Measurements from ENCODE around the gene SPSB1.

The SPSB1 gene

DNA sequence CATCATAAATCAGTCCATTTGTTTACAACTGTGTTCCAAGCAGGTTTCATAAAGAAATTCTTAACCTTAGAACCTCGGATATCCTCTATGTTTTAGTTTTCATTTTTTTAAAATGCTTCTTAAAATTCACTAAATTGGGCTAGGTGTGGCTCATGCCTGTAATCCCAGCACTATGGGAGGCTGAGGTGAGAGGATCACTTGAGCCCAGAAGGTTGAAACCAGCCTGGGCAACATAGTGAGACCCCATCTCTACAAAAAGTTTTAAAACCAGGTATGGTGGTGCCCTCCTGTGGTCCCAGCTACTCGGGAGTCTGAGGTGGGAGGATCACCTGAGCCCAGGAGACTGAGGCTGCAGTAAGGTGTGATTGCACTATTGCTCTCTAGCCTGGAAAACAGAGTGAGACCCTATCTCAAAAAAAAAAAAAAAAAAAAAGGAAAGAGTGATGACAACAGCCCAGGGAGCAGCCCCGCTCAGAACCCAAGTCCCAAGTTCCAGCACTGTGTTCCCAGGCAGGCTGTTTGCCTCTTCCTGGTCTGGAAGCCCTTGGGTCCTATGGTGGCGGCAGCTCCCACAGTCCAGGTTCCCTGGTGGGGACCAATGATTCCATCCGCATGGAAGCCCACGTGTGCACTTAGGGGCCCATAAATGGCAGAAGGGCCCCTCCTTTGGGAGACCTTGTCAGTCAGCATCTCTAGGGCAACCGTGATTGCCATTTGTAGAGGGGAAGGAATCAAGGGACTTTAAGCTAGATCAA lies 24.7 kb upstream of the SPSB1 start:
- H3K4me1 Mint-ChIP-seq (ENCODE audit: low read depth) = peaks cover 1% of the 10 kb centered on the region
- H3K4me3 Mint-ChIP-seq = no peak overlapping the region
- no peak overlapping the region for H3K27ac Mint-ChIP-seq
- H3K27me3 Mint-ChIP-seq = no peaks in the 10 kb centered on the region
- H3K36me3 Mint-ChIP-seq = no peaks in the 10 kb centered on the region
- no peaks in the 10 kb centered on the region for H3K9me3 Mint-ChIP-seq (ENCODE audit: low read depth)

DNA sequence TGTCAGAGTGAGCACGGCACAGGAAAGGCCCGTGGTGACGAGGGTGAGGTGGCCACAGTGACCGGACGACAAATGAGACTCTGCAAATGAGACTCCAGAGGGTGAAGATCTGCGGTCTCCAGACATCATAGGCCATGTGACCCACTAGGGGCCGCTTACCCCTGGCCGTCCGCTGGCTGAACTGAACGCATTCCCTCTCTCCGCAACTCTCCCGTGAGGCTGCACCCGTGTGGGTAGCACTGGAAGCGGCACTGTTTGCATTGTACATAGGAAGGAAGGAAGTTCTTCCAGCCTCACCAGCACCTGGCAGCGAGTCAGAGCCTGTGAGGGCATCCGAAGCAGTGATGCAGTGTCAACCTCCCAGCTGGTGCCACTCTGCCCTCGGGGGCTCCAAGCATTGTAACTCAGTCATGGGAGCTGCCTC lies 23.6 kb upstream of the SPSB1 start:
- H3K4me3 Mint-ChIP-seq = no peak overlapping the region

DNA sequence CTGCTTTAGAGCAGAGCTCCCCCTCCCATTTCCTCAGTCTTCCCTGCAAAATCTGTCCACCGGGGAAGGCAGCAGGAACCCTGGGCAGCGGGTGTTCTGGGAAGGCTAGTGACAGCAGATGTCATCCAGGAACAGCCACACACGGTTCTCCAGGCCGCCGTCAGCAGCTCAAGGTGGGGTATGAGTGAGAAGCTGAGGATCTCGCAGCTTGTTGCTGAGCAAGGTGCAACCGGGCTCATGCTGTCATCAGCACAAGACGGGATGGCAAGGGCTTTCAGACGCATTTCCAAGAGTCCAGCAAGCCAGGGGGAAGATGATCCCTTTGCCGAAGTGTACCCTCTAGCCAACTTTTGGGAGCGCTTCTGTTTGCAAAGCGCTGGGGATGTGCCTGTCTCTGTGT lies 23.0 kb upstream of the SPSB1 start:
- no peak overlapping the region for H3K27ac Mint-ChIP-seq
- H3K4me3 Mint-ChIP-seq = no peak overlapping the region
- H3K27me3 Mint-ChIP-seq = no peaks in the 10 kb centered on the region
- H3K36me3 Mint-ChIP-seq = no peaks in the 10 kb centered on the region
- peaks cover 1% of the 10 kb centered on the region for H3K4me1 Mint-ChIP-seq (ENCODE audit: low read depth)
- H3K9me3 Mint-ChIP-seq (ENCODE audit: low read depth) = no peaks in the 10 kb centered on the region

More for the DNA sequence above, 23.6 kb upstream of the SPSB1 start:
- Mint-ChIP-seq H3K27ac (no peak overlapping the region), H3K36me3 (no peaks in the 10 kb centered on the region), H3K27me3 (no peaks in the 10 kb centered on the region), H3K4me1 (ENCODE audit: low read depth) (peaks cover 1% of the 10 kb centered on the region), H3K9me3 (ENCODE audit: low read depth) (no peaks in the 10 kb centered on the region)

DNA sequence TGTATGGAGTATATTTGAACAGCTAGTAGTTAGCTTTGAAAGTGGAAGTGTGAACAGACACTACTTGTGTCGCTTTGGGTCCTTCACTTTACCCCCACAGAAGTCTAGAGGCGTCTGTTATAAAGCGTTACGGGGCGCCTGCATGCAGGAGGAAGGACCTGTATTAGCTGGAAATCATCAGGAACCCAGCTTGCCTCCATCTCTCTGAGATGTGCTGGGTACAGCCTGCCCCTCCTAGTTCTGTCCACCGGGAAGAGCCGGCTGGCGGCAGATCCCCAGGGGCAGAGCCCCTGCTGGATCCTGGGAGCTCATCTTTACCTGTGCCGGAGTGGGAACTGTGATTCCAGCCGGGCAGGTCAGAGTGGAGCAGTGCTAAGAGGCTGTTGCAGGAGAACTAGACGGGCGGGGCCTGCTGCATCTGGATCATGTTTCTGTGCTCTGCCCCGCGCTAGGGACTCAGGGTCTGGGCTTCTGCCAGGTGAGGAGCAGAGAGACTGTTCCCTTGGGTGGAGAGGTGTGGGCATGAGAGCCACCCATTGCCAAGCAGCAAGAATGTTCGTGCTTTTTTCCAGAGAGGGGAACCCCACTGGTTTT lies 22.3 kb upstream of the SPSB1 start:
- Mint-ChIP-seq H3K27me3 (no peaks in the 10 kb centered on the region), H3K4me1 (ENCODE audit: low read depth) (peaks cover 6% of the 10 kb centered on the region), H3K36me3 (no peaks in the 10 kb centered on the region)

DNA sequence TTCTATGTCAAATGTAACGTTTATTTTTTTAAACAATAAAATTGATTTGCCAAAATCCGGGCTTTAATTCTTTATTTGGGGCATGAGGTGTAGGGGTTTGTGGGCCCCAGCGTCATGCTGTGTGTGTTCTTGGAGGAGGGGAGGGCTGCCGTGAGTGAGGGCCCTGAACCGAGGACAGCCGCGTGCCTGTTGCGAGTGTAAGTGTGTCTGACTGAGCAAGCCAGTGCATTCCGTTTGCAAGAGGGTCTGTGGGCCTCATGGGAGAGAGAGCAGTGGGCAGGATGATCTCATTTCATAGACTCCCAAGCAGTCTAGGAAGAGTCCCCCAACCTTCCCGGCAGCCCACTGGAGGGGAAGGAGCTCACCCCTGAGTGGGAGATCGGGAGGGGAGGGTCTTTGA lies 21.4 kb upstream of the SPSB1 start:
- Mint-ChIP-seq H3K36me3 (no peaks in the 10 kb centered on the region), H3K4me1 (ENCODE audit: low read depth) (peaks cover 15% of the 10 kb centered on the region), H3K4me3 (no peak overlapping the region)

More for the DNA sequence above, 22.3 kb upstream of the SPSB1 start:
- Mint-ChIP-seq H3K9me3 (ENCODE audit: low read depth) (no peaks in the 10 kb centered on the region), H3K4me3 (no peak overlapping the region), H3K27ac (no peak overlapping the region)

DNA sequence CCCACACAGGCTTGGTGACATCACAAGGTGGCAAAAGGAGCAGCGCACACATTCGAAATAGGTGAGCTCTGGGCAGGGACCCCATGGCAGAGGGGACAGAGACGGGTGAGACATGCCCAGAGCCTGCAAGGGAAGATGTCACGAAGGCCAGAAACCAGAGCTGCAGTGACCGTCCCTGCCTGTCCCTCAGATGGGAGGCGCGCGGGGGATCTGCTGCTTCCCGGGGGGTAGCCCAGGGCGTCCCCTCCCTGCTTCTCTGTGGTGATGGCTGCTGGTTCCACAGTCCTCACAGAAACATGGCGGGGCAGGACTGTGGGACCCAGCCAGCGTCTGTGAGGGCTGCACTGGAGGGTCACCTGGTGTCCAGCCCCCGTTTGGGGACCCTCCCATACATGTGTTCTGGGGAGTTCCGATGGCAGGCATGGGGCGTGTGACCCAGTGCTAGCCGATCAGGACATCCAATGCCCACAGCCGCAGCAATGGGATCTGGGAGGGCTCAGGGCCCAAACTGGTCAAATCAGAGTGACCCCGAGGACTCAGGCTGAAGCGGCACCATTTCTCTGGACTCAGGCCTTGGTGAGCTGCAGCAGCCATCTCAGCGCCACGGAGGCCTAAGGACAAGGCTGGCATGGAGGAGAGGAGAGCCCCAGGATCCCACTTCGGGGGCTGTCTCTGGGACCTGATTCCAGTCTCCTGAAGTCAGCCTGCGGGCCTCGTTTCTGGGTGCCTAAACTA lies 20.7 kb upstream of the SPSB1 start:
- H3K36me3 Mint-ChIP-seq = no peaks in the 10 kb centered on the region
- H3K4me3 Mint-ChIP-seq = no peak overlapping the region
- H3K27me3 Mint-ChIP-seq = no peaks in the 10 kb centered on the region
- no peaks in the 10 kb centered on the region for H3K9me3 Mint-ChIP-seq (ENCODE audit: low read depth)
- peaks cover 14% of the 10 kb centered on the region for H3K4me1 Mint-ChIP-seq (ENCODE audit: low read depth)
- no peak overlapping the region for H3K27ac Mint-ChIP-seq

More for the DNA sequence above, 21.4 kb upstream of the SPSB1 start:
- Mint-ChIP-seq H3K27ac (no peak overlapping the region), H3K9me3 (ENCODE audit: low read depth) (no peaks in the 10 kb centered on the region), H3K27me3 (no peaks in the 10 kb centered on the region)

DNA sequence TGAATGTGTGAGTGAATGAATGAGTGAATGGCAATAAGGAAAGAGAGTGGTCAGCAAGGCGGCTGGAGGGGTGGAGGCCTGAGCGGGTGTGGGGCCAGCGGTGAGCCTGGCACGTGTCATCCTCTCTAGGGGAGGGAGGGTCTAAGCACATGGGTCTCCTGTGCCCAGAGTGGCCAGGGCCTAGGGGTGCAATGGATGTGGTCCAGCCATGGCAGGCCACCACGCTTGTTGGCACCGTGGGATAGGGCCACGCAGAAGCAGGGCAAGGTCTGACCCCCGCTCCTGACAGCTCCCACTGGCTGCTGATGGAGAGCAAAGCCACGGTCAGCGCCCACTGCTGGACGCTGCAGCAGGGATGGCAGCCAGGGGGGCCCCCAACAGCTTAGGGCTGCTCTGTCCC lies 19.5 kb upstream of the SPSB1 start:
- H3K4me3 Mint-ChIP-seq = no peak overlapping the region
- H3K36me3 Mint-ChIP-seq = no peaks in the 10 kb centered on the region
- H3K27ac Mint-ChIP-seq = no peak overlapping the region
- H3K9me3 Mint-ChIP-seq (ENCODE audit: low read depth) = no peaks in the 10 kb centered on the region
- H3K27me3 Mint-ChIP-seq = no peaks in the 10 kb centered on the region
- H3K4me1 Mint-ChIP-seq (ENCODE audit: low read depth) = peaks cover 14% of the 10 kb centered on the region

DNA sequence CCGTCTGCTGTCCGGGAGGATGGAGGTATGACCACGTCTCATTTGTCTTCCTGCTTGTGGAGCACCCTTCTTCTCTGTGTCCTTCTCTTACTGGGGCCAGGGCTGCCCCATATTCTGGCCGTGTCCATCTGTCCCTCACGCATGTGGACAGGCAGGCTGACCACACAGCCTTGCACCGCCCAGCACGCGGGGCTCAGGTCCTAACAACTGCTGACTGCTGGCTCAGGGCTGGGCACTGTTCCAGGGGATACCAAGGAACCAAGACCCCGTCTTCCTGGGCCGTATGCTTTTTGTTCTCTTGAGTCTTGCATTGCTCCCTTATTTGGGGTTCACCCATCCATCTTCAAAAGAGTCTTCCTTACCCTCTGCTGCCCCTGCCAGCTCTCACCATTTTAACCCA lies 17.5 kb upstream of the SPSB1 start:
- H3K9me3 Mint-ChIP-seq (ENCODE audit: low read depth) = no peaks in the 10 kb centered on the region
- no peak overlapping the region for H3K4me3 Mint-ChIP-seq
- no peaks in the 10 kb centered on the region for H3K27me3 Mint-ChIP-seq
- H3K27ac Mint-ChIP-seq = no peak overlapping the region
- peaks cover 29% of the 10 kb centered on the region for H3K4me1 Mint-ChIP-seq (ENCODE audit: low read depth)
- no peaks in the 10 kb centered on the region for H3K36me3 Mint-ChIP-seq

DNA sequence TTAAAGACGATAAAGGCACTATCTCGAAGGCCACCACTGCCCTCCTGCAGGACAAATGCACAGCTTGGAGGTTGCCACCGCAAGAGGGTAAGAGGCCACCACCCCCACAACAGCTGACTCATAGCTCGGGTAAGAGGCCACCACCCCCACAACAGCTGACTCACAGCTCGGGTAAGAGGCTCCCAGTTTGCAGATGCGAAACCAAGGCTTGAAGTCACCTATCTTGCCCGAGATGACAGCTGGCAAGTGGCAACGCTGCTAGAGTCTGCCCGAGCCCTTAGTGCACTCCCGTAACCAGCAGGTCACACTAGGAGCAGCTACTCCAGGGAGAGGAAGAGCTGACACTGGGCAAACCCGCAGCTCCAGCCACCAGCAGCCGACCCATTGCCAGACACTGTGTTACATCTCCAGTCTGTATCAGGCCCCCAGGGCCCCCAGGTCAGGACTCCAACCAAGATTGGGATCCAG lies 17.1 kb upstream of the SPSB1 start:
- H3K27me3 Mint-ChIP-seq = no peaks in the 10 kb centered on the region
- no peak overlapping the region for H3K4me3 Mint-ChIP-seq
- no peaks in the 10 kb centered on the region for H3K36me3 Mint-ChIP-seq
- H3K9me3 Mint-ChIP-seq (ENCODE audit: low read depth) = no peaks in the 10 kb centered on the region
- no peak overlapping the region for H3K27ac Mint-ChIP-seq
- peaks cover 32% of the 10 kb centered on the region for H3K4me1 Mint-ChIP-seq (ENCODE audit: low read depth)

DNA sequence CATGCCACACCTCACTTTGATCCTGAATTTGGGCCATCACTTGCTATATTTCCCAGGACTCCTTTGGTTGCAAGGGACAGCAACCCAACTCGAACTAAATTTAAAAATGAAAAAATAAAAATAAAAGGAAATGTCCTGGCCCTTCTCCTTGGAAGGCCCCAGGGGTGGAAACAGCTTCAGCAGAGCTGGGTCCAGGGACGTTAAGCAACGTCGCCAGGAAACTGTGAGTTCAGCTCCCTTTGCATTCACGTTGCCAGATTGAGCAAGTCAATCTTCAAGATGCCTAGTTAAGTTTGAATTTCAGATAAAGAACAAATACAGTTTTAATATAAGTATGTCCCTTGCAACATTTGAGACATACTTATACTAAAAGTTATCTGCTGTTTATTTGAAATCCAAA lies 14.6 kb upstream of the SPSB1 start:
- Mint-ChIP-seq H3K4me1 (ENCODE audit: low read depth) (peaks cover 43% of the 10 kb centered on the region), H3K27ac (no peak overlapping the region), H3K36me3 (no peaks in the 10 kb centered on the region), H3K4me3 (no peak overlapping the region), H3K27me3 (no peaks in the 10 kb centered on the region), H3K9me3 (ENCODE audit: low read depth) (no peaks in the 10 kb centered on the region)

DNA sequence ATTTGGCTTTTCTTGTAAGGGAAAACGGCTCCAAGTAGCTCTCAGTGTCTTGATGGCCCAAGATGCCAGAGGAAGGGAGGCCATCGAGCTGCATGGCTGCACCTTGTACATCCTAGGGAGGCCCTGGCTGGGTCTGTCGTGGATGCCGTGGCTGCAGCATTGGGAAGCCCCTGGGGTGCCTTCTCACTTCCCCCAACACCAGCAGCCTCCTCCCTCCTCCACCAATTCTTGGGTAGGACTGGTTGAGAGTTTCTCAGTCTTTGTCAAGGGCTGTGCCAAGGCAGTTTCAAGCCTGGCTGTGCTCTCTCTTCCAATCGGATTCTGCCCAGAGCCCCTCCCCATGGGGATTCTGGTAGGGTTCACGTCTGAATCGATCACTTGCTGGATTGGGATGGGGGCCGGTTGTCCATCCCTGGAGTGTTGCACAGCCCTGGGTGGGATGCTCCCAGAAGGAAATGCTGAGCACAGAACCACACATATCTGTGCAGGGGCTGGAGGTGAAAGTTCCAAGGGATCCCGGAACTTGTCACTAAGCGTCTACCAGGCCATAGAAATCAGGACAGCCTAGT lies 14.0 kb upstream of the SPSB1 start:
- Mint-ChIP-seq H3K36me3 (no peaks in the 10 kb centered on the region), H3K4me1 (ENCODE audit: low read depth) (peaks cover 49% of the 10 kb centered on the region), H3K4me3 (no peak overlapping the region)

DNA sequence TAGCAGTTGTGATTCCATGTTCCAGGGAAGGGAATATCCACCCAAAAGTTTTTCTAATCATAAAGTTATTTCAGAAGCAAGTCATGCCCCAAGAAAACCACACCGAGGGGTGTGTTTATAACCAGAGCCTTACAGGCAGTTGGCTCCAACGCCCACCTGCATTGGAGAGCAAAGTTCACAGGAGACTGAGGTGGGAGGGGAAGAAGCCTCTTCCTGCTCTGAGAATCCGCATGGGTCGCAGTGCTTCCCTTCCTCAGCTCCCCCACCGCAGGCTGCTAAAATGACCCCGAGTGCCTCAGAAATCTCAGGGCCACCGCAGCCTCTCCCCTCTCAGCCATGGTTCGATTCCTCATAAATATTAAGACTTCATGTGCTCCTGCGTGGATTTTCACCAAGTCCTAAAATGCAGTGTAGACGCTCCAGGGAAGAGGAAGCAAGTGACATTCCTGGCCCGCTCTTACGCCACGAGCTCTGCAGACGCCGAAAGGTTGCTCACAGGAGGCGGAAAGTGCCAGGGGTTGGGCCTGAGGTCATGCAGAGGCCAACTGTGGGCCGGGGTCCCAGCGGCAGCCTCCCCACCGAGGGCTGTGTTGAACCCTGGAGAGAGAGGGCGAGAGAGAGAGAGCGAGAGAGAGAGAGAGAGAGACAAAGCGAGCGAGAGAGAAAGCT lies 13.4 kb upstream of the SPSB1 start:
- peak overlapping the region; percentile 51 for H3K4me3 Mint-ChIP-seq
- H3K36me3 Mint-ChIP-seq = no peaks in the 10 kb centered on the region
- peaks cover 55% of the 10 kb centered on the region for H3K4me1 Mint-ChIP-seq (ENCODE audit: low read depth)
- no peaks in the 10 kb centered on the region for H3K9me3 Mint-ChIP-seq (ENCODE audit: low read depth)
- no peak overlapping the region for H3K27ac Mint-ChIP-seq
- no peaks in the 10 kb centered on the region for H3K27me3 Mint-ChIP-seq

More for the DNA sequence above, 14.0 kb upstream of the SPSB1 start:
- Mint-ChIP-seq H3K27me3 (no peaks in the 10 kb centered on the region), H3K27ac (no peak overlapping the region), H3K9me3 (ENCODE audit: low read depth) (no peaks in the 10 kb centered on the region)

DNA sequence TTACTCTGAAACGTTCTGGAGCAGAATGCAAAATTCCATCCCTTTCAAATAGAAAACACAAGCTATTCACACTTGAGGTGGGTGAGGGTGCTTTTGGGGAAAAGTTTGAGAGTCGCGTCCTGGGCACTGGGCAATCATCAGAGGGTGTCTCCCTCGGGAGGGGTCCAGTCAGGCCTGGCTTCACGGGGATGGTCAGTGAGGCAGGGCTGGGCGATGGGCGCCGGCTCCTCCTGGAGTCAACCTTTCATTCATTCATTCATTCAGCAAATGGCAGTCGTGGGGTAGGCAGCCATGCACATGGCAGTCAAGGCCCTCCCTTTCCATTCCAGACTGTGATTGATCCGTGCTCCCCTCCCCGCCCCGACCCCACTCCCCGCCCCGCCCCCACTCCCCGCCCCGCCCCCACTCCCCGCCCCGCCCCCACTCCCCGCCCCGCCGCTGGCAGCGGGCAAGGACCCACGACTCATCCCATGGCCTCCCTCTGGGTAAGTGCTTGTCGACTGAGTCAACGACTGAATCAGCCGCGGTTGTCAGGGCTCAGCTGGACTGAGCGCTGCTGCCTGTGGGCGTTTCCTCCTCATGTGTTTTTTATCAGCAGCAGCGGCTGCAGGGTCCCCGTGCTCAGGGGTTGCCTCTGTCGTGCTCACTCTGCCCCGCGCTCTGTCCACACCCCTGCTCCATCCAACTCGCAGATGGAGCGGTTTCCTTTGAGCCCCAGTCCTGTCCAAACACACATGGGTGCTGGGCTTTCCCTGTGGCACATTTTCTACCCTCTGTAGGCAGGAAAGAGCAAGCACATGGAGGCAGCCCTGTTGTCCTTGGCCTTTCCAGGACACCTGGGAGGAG lies 12.5 kb upstream of the SPSB1 start:
- Mint-ChIP-seq H3K36me3 (no peaks in the 10 kb centered on the region), H3K4me1 (ENCODE audit: low read depth) (peaks cover 57% of the 10 kb centered on the region), H3K27me3 (no peaks in the 10 kb centered on the region), H3K4me3 (peak overlapping the region; percentile 38), H3K27ac (no peak overlapping the region), H3K9me3 (ENCODE audit: low read depth) (no peaks in the 10 kb centered on the region)
